GM18909 (cell line): Measurements from ENCODE around the gene PLEKHJ1.
A peak's percentile ranks its signal among the peaks of the same experiment; 100 is the strongest.

Experiments
- ATAC-seq: cut with Tn5 transposase; IDR thresholded peaks from one replicate; pipeline ENCODE4 v1.9.1; 2021; ENCODE audit warnings: mild to moderate bottlenecking; ENCODE audit not compliant: unreplicated experiment, poor library complexity

The PLEKHJ1 gene

GRCh38 chr19:2270423-2271233 lies 34.5 kb upstream of the PLEKHJ1 start:
- no peak for ATAC-seq

GRCh38 chr19:2270157-2270422 lies 34.0 kb upstream of the PLEKHJ1 start:
- ATAC-seq = no peak

GRCh38 chr19:2269244-2270156 lies 33.4 kb upstream of the PLEKHJ1 start:
- peak; percentile 58 for ATAC-seq

- no peak for ATAC-seq
These were observed 32.7 kb upstream of the PLEKHJ1 start for GRCh38 chr19:2268861-2269243.

- ATAC-seq = no peak
These were observed 32.3 kb upstream of the PLEKHJ1 start for GRCh38 chr19:2268480-2268830.

GRCh38 chr19:2266183-2266993 lies 30.3 kb upstream of the PLEKHJ1 start:
- ATAC-seq = no peak

- ATAC-seq = no peak
These were observed 25.5 kb upstream of the PLEKHJ1 start for GRCh38 chr19:2261438-2262172.

GRCh38 chr19:2260341-2260805 lies 24.2 kb upstream of the PLEKHJ1 start:
- no peak for ATAC-seq

GRCh38 chr19:2259336-2259735 lies 23.2 kb upstream of the PLEKHJ1 start:
- no peak for ATAC-seq

GRCh38 chr19:2255982-2256685 lies 20.0 kb upstream of the PLEKHJ1 start, which contains the start of gene JSRP1:
JSRP1 (minus strand) TSS chr19:2256417; CDS start chr19:2255314, 1,103 bp downstream.
- no peak for ATAC-seq

- no peak for ATAC-seq
These were observed 19.1 kb upstream of the PLEKHJ1 start for GRCh38 chr19:2255112-2255845.

- no peak for ATAC-seq
These were observed 18.1 kb upstream of the PLEKHJ1 start for GRCh38 chr19:2254064-2254872.

- ATAC-seq = no peak
These were observed 17.3 kb upstream of the PLEKHJ1 start for GRCh38 chr19:2253106-2254063.

GRCh38 chr19:2252797-2253105 lies 16.6 kb upstream of the PLEKHJ1 start:
- ATAC-seq = no peak

- no peak for ATAC-seq
These were observed 16.1 kb upstream of the PLEKHJ1 start for GRCh38 chr19:2252055-2252796.
